Femur (tissue), 1 donor: ENCODE measurements around the gene SLC25A6.
"Not testable (repeated sequence)": the region's sequence is repeated elsewhere in the genome, so short reads cannot be mapped to it uniquely, and the experiment has no call there.

ENCODE experiments used
- DNase-seq: peaks from one replicate; pipeline ENCODE4 v3.0.0-alpha.2; 2017

Gene SLC25A6

DNA sequence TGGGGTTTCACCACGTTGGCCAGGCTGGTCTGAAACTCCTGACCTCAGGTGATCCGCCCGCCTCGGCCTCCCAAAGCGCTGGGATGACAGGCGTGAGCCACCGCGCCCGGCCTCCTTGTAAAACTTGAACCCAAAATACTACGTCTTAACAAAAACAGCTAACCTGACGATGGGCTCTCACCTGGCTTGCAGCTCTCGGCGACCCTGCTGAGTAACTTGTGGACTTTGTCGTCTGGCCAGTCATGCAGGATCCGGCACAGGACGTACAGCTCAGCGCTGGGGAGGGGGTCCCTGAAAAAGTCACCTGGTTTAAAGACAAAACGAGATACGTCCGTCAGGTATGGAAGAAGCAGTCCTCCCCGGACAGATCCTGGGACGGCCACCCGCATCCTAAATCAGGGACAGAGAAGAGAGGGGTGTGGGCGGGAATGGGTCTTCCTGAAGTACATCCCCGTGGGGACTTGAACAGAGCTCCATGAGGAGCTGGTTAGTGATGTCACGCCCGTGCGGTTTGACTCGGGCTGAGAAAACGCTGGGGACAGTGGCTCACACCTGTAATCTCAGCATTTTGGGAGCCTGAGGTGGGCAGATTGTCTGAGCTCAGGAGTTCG, 20.7 kb upstream of the SLC25A6 start:
- DNase-seq = no peak

DNA sequence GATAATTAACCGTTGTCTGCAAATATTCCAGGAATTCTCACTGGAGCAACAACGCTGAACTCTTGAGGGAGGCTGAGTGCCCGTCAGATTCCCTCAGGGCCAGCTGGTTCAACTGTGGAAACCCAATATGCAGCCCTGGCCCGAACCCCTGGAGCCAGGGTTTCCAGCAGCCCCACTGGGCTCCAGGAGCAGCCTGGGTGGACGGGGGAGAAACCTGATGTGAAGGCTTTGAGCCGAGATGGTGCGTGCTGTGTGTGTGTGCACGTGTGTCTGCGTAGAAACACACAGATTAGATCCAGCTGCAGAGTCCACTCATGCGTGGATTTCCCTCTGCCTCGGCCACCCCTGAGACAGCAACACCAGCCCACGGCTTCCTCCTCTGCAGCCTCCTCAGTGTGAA, 19.4 kb upstream of the SLC25A6 start:
- no peak for DNase-seq

DNA sequence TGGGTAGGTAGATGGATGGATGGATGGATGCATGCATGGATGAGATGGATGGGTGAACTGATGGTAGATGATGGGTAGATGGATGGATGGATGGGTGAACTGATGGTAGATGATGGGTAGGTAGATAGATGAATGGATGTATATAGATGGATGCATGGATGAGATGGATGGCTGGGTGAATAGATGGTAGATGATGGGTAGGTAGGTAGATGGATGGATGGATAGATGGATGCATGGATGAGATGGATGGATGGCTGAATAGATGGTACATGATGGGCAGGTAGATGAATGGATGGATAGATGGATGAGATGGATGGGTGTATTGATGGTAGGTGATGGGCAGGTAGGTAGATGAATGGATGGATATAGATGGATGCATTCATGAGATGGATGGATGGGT, 15.1 kb upstream of the SLC25A6 start:
- no peak for DNase-seq

DNA sequence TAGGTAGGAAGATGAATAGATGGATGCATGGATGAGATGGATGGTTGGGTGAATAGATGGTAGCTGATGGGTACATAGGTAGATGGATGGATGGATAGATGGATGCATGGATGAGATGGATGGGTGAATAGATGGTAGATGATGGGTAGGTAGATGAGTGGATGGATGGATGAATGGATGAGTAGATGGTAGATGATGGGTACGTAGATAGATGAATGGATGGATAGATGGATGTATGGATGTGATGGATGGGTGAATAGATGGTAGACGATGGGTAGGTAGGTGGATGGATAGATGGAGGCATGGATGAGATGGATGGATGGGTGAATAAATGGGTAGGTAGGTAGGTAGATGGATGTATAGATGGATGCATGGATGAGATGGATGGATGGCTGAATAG, 13.9 kb upstream of the SLC25A6 start:
- not testable (repeated sequence) for DNase-seq

DNA sequence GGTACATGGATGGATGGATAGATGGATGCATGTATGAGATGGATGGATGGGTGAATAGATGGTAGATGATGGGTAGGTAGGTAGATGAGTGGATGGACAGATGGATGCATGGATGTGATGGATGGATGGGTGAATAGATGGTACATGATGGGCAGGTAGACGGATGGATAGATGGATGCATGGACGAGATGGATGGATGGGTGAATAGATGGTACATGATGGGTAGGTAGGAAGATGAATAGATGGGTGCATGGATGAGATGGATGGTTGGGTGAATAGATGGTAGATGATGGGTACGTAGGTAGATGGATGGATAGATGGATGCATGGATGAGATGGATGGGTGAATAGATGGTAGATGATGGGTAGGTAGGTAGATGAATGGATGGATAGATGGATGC, 12.0 kb upstream of the SLC25A6 start:
- DNase-seq = not testable (repeated sequence)

DNA sequence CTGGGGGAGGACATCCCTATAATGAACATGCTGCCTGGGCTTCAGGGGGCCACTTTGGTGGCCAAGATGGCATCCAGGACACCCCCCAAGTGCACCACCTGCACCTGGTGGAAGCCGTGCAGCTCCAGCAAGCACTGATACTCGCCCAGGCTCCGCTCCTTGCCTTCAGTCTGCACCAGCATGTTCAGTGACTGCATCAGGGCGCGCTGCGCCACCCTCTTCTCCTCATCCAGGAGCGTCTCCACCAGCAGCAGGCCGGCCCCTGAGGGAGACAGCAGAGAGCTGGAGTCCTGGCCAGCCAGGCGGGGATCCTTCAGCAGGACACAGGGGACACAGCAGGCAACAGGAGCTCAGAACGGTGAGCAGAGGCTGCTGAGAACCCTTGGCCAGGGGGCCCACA, 11.3 kb upstream of the SLC25A6 start:
- DNase-seq = no peak

DNA sequence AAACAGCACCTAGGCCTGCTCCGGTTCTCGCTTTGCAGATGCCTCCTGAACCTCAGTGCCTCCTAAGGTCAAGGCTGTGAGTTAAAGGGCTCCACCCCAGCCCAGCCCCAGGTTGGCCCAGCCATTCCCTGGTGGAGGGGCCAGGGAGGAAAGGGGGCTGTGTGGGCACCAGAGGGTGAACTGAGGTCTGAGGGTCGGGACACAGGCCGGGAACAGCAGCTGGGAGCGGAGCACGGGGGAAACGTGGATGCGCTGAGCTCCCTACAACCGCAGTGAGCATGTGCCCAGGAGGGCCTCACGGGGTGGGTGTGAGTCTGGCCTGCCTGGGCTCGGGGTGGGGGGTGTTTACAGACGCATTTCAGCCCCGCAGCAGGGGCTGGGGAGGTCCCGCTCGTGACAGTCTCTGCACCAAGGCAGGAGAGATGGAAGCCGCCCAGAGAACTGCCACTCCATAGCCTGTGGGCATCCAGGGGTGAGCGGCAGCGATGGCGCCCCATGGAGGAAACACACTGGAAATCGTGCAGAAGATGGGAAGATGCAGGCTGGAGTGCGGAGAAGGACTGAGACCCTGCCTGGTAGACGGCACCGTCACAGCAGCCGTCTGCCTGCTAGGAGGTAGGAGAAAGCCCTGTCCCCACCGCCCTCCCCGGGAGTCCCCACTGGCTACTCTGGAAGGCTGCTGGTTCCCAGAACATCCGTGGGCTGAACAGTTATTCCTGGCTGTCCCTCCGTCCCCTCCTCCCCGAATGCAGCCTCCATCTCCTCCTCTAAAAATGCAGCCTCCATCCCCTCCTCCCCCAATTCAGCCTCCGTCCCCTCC, 9.9 kb upstream of the SLC25A6 start:
- DNase-seq = no peak

DNA sequence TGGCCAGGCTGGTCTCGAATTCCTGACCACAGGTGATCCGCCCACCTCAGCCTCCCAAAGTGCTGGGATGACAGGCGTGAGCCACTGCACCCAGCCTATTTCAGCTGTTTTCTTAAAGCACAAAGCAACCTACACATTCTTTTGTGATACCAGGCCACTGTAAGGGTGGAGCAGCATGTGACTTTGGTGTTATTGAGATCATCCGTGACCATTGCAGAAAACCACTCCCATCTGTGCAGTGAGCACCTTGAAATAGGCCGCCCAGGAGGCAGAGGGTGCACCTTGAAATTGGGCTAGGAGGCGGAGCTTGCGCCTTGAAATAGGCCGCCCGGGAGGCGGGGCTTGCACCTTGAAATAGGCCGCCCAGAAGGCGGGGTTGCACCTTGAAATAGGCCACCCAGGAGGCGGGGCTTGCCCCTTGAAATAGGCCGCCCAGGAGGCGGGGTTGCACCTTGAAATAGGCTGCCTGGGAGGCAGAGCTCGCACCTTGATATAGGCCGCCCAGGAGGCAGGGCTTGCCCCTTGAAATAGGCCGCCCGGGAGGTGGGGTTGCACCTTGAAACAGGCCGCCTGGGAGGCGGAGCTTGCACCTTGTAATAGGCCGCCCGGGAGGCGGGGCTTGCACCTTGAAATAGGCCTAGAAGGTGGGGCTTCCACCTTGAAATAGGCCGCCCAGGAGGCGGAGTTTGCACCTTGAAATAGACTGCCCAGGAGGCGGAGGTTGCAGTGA, 9.0 kb upstream of the SLC25A6 start:
- no peak for DNase-seq

DNA sequence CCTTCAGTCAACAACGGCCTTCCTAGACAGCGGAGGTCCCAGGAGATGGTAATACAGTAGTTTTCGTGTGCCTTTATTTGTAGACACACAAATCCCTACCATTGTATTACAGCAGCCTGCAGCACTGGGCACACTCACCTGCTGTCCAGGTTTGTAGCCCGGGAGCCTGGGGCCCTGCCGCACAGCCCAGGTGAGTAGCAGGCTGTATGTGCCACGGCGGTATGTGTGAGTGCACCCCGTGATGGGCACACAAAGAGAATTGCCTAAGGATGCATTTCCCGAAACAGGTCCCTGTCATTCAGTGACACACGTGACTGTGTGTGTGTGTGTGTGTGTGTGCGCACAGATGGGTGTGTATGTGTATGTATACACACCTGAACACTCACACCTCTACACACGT, 8.1 kb upstream of the SLC25A6 start:
- DNase-seq = no peak

DNA sequence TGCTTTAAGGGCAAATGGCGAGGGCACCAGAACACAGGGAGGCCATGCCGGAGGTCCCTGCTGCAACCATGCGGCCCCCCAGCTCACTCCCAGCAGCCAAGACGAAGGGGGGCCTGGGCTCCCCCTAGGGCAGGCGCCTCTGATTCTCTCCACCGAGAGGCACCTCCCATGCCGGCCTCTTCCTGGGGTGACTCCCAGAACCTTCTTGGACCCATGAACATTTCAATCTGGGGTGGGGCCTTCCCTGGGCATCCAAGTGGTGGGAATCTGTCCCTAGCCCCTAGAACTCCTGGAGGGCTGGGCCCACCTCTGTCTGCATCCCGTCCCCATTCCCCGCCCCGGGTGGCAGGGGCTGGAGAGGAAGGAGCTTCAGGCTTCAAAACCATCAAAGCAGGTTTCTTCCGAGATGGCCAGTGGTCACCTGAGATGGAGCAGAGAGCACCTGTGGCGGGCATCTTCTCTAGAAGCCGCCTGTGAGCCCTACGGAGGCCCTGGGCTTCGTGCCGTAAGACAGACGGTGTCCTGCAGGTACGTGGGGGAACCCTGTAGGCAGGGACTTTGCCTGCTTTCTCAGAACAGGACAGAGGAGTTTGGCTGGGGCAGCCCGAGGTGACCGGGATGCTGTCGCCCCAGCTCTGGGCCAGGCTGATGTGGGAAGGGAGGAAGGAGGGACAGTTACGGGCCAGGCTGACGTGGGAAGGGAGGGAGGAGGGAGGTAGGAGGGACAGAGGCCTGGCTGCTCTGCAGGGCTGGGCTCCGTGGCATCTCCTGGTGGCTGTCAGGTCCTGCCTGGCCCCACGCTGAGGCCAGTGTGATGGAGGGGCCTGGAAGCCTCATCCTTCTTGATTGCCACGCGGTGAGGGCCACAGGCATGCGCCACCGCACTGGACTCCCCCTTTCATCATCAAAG, 6.8 kb upstream of the SLC25A6 start:
- DNase-seq = no peak

DNA sequence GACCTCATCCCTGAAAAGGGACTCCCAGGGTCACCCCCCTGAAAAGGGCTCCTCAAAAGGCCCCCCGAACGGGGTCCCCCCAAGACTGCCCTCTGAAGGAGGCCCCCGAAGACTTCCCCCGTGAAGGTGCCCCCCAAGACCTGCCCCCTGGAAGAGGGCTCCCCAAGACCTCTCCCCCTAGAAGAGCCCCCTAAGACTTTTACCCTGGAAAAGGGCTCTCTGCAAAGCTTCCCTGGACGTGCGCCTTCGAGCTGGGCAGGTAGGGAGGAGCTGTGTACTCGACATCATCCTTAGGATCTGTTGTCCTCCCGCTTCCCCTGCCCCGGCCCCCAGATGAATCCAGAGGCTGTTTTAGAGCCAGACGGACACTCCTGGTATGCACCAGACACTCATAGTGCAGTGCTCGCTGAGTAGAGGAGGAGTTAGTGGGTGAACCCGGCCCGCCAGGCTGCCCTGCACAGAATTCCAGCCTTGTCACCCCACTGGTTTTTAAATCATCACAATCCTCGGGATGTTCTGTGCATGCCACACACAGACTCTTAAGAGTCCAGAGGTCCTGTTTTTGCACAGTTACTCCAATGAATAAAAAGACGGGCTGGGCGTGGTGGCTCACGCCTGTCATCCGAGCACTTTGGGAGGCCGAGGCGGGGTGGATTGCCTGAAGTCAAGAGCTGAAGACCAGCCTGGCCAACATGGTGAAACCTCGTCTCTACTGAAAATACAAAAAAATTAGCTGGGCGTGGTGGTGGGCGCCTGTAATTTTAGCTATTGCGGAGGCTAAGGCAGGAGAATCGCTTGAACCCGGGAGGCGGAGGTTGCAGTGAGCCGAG, 5.7 kb upstream of the SLC25A6 start:
- no peak for DNase-seq

DNA sequence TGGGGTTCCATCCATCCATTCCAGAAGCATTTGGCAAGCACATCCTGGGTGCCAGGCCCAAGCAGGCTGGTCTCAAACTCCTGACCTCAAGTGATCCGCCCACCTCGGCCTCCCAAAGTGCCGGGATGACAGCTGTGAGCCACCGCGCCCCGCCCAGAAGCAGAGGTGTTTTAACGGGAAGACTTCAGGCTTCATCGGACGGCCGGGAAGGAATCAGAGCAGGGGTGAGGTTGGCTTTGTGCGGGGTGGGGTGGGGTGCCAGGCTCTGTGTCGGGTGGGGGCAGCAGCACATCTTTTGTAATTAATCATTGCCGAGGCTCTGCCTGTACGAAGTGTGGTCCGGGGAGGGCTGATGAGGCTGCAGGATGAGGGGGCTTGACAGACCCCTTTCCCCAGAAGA, 5.1 kb upstream of the SLC25A6 start:
- no peak for DNase-seq

DNA sequence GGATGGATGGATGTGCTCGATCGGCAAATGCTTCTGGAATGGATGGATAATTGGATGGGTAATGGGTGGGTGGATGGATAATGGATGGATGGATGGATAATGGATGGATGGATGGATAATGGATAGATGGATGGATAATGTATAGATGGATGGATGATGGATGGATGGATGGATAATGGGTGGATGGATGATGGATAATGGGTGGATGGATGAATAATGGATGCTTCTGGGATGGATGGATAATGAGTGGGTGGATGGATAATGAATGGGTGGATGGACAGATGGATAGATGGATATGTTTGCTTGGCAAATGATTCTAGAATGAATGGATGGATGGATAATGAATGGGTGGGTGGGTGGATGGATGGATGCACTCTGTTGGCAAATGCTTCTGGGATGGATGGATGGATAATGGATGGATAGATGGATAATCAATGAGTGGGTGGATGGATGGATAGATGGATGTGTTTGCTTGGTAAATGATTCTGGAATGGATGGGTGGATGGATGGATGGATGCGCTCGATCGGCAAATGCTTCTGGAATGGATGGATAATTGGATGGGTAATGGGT, 3.8 kb upstream of the SLC25A6 start:
- no peak for DNase-seq

DNA sequence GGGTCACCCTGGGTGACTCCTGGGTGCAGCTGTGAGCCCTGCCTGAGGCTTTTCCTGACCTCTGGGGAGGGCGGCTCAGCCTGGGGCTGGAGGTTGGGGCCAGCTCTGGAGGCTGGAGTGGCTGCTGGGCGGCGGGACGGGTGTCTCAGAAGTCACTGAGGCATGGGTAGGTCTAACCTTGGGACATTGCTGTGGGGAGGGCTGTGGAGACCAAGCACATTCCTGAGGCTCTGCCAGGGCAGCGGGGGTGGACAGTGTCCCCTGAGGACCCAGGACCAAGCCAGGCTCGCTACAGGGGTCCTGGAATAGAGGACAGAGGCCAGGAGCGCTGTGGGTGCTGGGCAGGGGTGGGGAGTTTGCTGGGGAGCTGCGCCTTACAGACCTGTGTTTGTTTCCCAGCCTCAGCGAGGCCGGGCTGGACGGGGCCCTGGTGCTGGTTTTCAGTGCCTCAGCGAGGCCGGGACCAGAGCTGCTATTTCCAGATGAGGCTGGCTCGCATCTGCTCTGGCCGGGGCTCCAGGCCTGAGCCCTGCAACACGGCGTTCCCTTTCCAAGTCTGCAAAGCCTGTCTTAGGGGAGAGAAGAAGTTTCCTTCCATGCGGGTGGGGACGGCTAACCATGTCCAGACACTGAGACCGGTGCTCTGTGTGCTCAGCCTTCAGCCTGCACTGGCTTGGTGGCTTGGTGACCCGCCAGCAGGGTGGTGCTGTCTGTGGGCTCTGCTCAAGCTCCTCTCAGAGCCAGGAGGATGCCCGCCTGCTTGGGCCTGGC, 3.0 kb upstream of the SLC25A6 start:
- no peak for DNase-seq

DNA sequence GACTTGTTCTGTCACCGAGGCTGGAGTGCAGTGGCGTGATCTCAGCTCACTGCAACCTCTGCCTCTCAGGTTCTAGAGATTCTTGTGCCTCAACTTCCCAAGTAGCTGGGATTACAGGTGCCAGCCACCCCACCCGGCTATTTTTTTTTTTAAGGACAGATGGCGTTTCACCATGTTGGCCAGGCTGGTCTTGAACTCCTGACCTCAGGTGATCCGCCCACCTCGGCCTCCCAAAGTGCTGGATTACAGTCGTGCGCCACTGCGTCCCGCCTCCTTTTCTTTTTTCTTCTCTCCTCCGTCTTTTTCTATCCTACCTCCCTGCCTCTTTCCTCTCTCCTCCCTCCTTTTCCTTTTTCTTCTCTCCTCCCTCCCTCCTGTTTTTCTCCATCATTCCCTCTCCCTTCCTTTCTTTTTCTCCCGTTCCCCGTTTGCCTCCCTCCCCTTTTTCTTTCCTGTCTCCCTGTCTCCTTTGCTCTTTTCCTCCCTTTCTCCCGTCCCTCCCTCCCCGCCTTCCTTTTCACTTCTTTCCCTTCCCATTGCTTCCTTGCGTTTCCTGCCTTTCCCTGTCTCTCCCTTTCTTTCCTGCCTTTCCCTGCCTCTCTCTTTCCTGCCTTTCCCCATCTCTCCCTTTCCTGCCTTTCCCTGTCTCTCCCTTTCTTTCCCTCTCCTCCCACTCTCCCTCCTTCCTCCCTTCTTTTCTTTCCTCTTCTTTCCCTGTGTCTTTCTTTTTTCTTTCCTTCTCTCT, 2.1 kb upstream of the SLC25A6 start:
- no peak for DNase-seq

DNA sequence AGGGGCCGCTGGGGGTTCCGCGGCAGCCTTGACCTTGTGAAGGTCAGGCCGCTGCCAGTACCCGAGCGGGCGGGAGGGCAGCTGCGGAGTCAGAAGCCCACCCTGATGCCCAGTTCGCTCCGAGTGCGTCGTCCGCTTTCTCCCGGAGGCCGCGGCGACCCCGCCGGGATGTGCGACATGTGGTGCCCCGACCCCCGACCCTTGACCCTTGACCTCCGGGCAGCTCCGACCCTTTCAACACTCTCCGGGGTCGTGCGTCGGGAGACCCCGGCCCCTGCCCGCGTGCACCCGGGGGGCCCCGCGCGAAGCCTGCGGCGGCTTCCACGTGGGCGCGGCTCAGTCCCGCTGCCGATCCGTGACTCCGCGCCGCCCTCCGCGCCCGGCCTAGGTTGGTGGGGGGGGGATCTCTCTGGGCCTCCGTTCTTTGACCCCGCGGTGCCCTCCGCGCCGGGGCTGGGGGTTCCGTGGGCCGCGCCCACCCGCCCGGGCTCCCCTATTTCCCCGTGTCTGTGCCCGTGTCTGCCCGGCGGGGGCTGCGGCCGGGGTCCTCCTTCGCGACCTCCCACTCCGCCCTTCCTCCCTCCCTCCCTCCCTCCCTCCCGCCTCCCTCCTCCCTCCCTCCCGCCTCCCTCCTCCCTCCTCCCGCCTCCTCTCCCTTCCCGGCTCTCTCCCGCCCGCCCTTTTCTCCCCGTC, 609 bp upstream of the SLC25A6 start:
- DNase-seq = peak; percentile 88

DNA sequence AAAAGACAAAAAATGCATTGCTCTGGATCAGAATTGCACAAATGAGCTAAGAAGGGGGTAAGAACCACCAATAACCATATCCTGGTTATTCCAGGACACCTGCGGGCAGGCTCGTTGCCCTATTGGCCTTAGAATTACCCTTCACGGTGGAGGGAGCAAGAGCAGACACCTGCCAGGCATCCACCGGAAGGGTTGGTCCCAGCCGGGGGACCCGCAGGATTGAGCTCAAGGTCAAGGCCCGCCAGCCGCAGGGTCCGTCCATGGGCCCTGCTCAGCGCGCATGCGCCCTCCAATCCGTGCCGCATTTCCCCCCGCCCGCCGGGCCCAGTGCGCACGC, 575 bp downstream of the SLC25A6 start:
- DNase-seq = peak; percentile 96

DNA sequence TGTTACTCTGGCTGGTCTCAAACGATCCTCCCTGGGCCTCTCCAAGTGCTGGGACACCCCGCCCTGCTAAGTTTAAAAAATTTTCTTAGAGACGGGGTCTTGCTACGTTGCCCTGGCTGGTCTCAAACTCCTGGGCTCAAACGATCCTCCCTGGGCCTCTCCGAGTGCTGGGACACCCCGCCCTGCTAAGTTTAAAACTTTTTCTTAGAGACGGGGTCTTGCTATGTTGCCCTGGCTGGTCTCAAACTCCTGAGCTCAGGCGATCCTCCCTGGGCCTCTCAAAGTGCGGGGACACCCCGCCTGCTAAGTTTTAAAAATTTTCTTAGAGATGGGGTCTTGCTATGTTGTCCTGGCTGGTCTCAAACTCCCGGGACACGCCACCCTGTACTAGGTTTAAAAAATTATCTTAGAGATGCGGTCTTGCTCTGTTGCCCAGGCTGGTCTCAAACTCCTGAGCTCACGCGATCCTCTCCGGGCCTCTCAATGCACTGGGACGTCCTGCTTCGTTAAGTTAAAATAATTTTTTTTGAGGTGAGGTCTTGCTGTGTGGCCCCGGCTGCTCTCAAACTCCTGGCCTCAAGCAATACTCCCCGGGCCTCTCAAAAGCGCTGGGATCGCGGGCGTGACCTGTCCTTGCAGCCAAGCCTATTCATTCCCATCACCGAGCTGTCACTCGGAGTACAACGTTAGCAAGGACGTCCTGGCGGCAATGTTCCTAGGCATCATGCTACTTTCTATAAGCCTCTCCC, 1.1 kb downstream of the SLC25A6 start:
- no peak for DNase-seq

DNA sequence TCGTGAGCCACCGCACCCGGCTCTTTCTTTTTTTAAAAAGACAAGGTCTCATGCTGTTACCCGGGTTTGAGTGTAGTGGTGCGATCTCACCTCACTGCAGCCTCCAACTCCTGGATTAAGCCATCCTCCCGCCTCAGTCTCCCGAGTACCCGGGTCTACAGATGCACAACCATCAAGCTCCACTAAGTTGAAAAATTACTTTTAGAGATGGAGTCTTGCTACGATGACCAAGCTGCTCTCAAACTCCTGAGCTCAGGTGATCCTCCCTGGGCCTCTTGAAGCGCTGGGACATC, 2.0 kb downstream of the SLC25A6 start:
- DNase-seq = no peak
